NK-92 treated with Interleukin-12 subunit alpha and Interleukin-12 subunit beta, amount 100 ng/mL, for 24 hours (cell line): ENCODE data around the gene CD40LG.
A peak's percentile ranks its signal among the peaks of the same experiment; 100 is the strongest.

Experiments
- DNase-seq: peaks from one replicate; lab custom pipeline; 2025; lab: John Stamatoyannopoulos, UW

CD40LG gene

GRCh38 chrX:136647677-136648360 is at the start of gene CD40LG:
Gene CD40LG (plus strand): TSS chrX:136648158. CDS start chrX:136648249, 91 bp downstream.
- no peak for DNase-seq

- DNase-seq: no peak
Measured at GRCh38 chrX:136598631-136599030, 49.3 kb upstream of the CD40LG start.

- no peak for DNase-seq
Measured at GRCh38 chrX:136600059-136600458, 47.9 kb upstream of the CD40LG start.

- no peak for DNase-seq
Measured at GRCh38 chrX:136607236-136607635, 40.7 kb upstream of the CD40LG start.

GRCh38 chrX:136608295-136608933 is 39.5 kb upstream of the CD40LG start:
- DNase-seq: no peak

- no peak for DNase-seq
Measured at GRCh38 chrX:136616987-136617685, 30.8 kb upstream of the CD40LG start.

GRCh38 chrX:136619899-136620505 is 28.0 kb upstream of the CD40LG start:
- DNase-seq: no peak

- no peak for DNase-seq
Measured at GRCh38 chrX:136620780-136621179, 27.2 kb upstream of the CD40LG start.

GRCh38 chrX:136622568-136622967 is 25.4 kb upstream of the CD40LG start:
- no peak for DNase-seq

- no peak for DNase-seq
Measured at GRCh38 chrX:136623396-136623795, 24.6 kb upstream of the CD40LG start.

- no peak for DNase-seq
Measured at GRCh38 chrX:136625246-136625645, 22.7 kb upstream of the CD40LG start.

- no peak for DNase-seq
Measured at GRCh38 chrX:136626237-136626636, 21.7 kb upstream of the CD40LG start.

GRCh38 chrX:136626891-136627290 is 21.1 kb upstream of the CD40LG start:
- DNase-seq: no peak

GRCh38 chrX:136627409-136627808 is 20.5 kb upstream of the CD40LG start:
- DNase-seq: no peak

- no peak for DNase-seq
Measured at GRCh38 chrX:136629084-136629750, 18.7 kb upstream of the CD40LG start.

- no peak for DNase-seq
Measured at GRCh38 chrX:136630881-136631280, 17.1 kb upstream of the CD40LG start.

GRCh38 chrX:136635235-136635634 is 12.7 kb upstream of the CD40LG start:
- DNase-seq: peak; percentile 15

GRCh38 chrX:136636121-136636520 is 11.8 kb upstream of the CD40LG start:
- DNase-seq: no peak

GRCh38 chrX:136639506-136640176 is 8.3 kb upstream of the CD40LG start:
- DNase-seq: no peak

- no peak for DNase-seq
Measured at GRCh38 chrX:136643243-136643642, 4.7 kb upstream of the CD40LG start.

GRCh38 chrX:136646602-136647239 is 1.2 kb upstream of the CD40LG start:
- DNase-seq: no peak
